Ascending aorta (tissue), 2 donors: Measurements from ENCODE around the gene MIOS. TPM values are rescaled to one million over a fixed set of nuclear protein-coding genes. Genes with fewer than 3 reads are reported as not detected.
"Not testable (repeated sequence)": the region's sequence is repeated elsewhere in the genome, so short reads cannot be mapped to it uniquely, and the experiment has no call there.

ENCODE experiments used
- DNase-seq, 2 donors: peaks; one replicate each; pipeline ENCODE4 v3.0.0-alpha.2; 2019; ENCODE audit warnings: low spot score in 2 of 2
- H3K27ac ChIP-seq, 2 donors: fragments of 200-600 bp; sonication (generic); one replicate each; pipeline ENCODE4 v1.5.1; 2016 to 2017; ENCODE audit warnings: mild to moderate bottlenecking in 1 of 2
- H3K27me3 ChIP-seq: fragments of 200-600 bp; sonication (generic); one replicate; pipeline ENCODE4 v1.5.1; 2017
- H3K36me3 ChIP-seq, 2 donors: fragments of 200-600 bp; sonication (generic); one replicate each; pipeline ENCODE4 v1.5.1; 2016
- H3K4me1 ChIP-seq, 2 donors: fragments of 200-600 bp; sonication (generic); one replicate each; pipeline ENCODE4 v1.5.1; 2016 to 2017; ENCODE audit warnings: mild to moderate bottlenecking in 1 of 2
- H3K4me3 ChIP-seq, 2 donors: fragments of 200-600 bp; sonication (generic); one replicate each; pipeline ENCODE4 v1.5.1; 2016 to 2017; ENCODE audit warnings: mild to moderate bottlenecking in 1 of 2
- H3K9me3 ChIP-seq, 2 donors: fragments of 200-600 bp; sonication (generic); one replicate each; pipeline ENCODE4 v1.5.1; 2016
- intact Hi-C: fragments of 100-400 bp; cut with DNase I; formaldehyde crosslinking; loops from one replicate; pipeline ENCODE4 v1.15.1; 2023
- total RNA-seq: library from RNA; depleted of rRNA; stranded (reverse); fragments of >200 nt; gene quantifications from one replicate; pipeline ENCODE4 v1.1.0, GENCODE V29; 2016
- TF ChIP-seq, protein P1 (sequence below), 3 experiments: fragments of 200-600 bp in 2 of 3; fragments of 450-650 bp in 1 of 3; sonication (generic) in 2 of 3; IDR thresholded peaks; one replicate each; pipeline ENCODE4 v1.5.1; 2016 to 2019; ENCODE audit warnings: antibody characterized with exemption in 3 of 3, mild to moderate bottlenecking in 1 of 3, moderate library complexity in 1 of 3

Gene MIOS
- total RNA-seq, 1 donor from 2014 or later: 14.6 TPM

DNA sequence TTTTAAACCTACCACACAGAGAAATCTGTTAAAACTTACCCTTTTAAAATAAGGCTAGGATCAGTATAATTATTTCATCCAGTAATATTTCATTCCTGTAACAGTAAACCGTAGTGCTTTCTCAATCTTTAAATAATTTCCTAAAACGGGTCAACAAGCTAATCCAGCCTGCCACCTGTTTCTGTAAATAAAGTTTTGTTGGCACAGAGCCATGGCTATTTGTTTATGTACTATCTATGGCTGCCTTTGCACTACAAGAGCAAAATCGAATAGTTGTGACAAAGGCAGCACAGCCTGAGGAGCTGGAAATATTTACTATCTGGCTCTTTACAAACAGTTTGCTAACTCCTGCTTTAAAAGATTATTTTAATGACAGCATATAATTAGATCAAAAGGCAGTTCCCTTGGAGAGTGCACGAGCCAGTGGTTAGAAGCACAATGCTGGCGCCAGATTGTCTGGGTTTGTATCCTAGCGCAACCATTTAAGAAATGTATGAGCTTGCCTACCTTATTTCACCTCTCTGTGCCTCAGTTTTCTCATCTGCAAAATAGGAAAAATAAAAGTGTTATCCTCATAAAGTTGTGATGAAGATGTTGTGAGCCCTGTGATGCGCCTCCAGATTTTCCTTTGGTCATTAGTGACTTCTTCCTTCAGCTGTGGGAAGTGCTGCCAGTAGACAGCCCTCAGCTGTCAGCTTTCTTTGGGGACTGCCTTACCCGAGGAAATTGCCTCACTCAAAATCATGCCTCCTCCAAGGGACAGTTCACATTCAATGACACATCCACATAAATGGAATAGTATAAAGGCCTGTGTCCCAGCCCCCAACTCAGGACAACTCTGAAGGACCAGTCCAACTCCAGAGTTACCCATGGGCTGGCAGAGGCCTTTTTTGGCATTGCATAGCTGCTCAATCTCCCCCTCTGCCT, 11.8 kb upstream of the MIOS start:
- intact Hi-C loops: no loop called here
- no peak for DNase-seq
- no peak overlapping the region for H3K4me3 ChIP-seq

DNA sequence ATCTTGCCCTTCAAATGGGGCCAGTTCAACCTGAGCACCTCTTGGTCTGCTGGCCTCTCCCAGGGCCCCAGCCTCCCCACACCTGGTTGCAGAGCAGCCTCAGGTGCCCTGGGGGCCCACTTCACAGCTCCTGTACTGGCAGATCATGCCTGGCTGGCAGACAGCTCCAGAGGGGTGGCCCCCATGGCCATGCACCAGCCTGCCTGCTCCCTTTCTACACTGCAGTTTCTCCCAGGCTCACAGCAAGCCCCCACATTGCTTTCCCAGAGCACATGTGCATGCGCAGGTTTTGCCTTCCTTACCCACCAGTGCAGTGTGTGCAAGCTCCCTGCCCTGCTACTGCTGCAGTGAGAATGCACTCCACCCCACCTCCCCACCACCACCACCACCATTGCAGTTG, 9.8 kb upstream of the MIOS start:
- TF ChIP-seq, protein P1, sequence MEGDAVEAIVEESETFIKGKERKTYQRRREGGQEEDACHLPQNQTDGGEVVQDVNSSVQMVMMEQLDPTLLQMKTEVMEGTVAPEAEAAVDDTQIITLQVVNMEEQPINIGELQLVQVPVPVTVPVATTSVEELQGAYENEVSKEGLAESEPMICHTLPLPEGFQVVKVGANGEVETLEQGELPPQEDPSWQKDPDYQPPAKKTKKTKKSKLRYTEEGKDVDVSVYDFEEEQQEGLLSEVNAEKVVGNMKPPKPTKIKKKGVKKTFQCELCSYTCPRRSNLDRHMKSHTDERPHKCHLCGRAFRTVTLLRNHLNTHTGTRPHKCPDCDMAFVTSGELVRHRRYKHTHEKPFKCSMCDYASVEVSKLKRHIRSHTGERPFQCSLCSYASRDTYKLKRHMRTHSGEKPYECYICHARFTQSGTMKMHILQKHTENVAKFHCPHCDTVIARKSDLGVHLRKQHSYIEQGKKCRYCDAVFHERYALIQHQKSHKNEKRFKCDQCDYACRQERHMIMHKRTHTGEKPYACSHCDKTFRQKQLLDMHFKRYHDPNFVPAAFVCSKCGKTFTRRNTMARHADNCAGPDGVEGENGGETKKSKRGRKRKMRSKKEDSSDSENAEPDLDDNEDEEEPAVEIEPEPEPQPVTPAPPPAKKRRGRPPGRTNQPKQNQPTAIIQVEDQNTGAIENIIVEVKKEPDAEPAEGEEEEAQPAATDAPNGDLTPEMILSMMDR (IDR thresholded peaks at IDR 0.05): no peak
- DNase-seq: no peak

More for the DNA sequence above, 11.8 kb upstream of the MIOS start:
- no peak overlapping the region for H3K27ac ChIP-seq
- H3K9me3 ChIP-seq: no peaks in the 10 kb centered on the region
- H3K4me1 ChIP-seq: no peaks in the 10 kb centered on the region
- TF ChIP-seq, protein P1 (IDR thresholded peaks at IDR 0.05): no peak
- no peaks in the 10 kb centered on the region for H3K27me3 ChIP-seq
- no peaks in the 10 kb centered on the region for H3K36me3 ChIP-seq

DNA sequence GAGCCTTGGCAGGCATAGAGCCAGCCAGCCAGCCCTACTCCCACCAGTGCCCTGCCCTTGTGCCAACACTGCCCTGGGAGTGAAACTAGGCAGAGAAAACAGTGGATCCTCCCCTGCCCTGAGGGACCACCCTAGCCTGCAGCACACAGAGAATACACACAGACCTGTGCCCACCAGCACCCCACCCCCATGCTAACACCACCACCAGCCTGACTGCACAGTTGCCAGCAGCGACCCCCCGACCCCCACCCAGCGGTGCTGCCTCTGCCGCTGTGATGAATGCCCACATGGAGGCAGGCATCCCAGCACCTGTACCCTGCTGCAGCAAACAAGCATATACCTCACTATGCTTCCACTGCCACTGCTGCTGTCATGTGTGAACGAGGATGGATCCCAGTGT, 9.4 kb upstream of the MIOS start:
- Histone ChIP-seq H3K9me3 (no peaks in the 10 kb centered on the region), H3K36me3 (no peaks in the 10 kb centered on the region), H3K4me3 (no peak overlapping the region), H3K4me1 (no peaks in the 10 kb centered on the region), H3K27me3 (no peaks in the 10 kb centered on the region), H3K27ac (no peak overlapping the region)
- TF ChIP-seq, protein P1 (IDR thresholded peaks at IDR 0.05): no peak
- intact Hi-C loops: no loop called here
- no peak for DNase-seq

More for the DNA sequence above, 9.8 kb upstream of the MIOS start:
- Histone ChIP-seq H3K27ac (no peak overlapping the region), H3K9me3 (no peaks in the 10 kb centered on the region), H3K4me3 (no peak overlapping the region), H3K27me3 (no peaks in the 10 kb centered on the region), H3K36me3 (no peaks in the 10 kb centered on the region), H3K4me1 (no peaks in the 10 kb centered on the region)
- intact Hi-C loops: no loop called here

DNA sequence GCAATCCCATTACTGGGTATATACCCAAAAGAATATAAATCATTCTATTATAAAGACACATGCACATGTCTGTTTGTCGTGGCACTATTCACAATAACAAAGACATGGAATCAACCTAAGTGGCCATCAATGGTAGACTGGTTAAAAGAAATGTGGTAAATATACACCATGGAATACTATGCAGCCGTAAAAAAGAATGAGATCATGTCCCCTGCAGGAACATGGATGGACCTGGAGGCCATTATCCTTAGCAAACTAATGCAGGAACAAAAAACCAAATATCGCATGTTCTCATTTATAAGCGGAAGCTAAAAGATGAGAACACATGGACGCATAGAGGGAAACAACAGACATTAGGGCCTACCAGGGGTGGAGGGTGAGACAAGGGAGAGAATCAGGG, 5.1 kb upstream of the MIOS start:
- not testable (repeated sequence) for H3K27me3 ChIP-seq, H3K36me3 ChIP-seq, H3K9me3 ChIP-seq, H3K4me3 ChIP-seq, H3K27ac ChIP-seq, H3K4me1 ChIP-seq, DNase-seq
- intact Hi-C loops: loop anchor here (10.0 kb wide), 2 partner anchors 457 to 857 kb away; partner anchors contain the start of gene ZNF12

DNA sequence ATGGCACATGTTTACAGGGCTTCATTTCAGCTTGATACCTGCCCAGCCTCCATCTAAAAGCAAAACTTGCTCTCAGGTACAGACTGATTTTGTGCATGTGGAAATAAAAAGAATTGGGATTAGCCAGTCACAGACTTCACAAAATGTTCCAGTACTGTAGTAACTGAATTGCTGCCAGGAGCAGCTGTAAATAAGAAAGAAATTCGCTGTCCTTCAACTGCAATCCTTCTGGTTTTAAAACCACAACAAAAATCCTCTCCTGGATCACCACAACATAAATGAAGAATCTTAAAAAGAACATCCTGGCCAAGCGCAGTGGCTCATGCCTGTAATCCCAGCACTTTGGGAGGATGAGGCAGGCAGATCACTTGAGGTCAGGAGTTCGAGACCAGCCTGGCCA, 3.9 kb upstream of the MIOS start:
- intact Hi-C loops: loop anchor here (10.0 kb wide), 2 partner anchors 458 to 858 kb away; partner anchors contain the start of gene ZNF12

DNA sequence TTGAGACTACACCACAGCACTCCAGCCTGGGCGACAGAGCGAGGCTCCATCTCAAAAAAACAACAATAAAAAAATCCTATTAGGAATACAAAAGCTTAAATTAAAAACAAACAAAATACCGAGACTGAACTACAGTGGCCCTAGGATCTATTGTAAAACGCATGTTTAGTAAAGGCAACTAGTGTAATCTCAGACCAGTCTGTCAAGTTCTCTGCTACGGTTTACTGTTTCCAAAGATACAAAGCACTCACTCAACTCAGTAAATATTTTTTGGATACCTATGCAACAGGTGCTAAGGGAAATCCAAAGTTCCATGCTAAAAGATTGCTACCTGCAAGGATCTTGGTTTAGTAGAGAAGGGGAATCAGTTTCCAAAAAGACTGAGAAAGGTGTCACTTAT, 3.4 kb upstream of the MIOS start:
- H3K9me3 ChIP-seq: no peaks in the 10 kb centered on the region
- H3K36me3 ChIP-seq: no peaks in the 10 kb centered on the region
- TF ChIP-seq, protein P1 (IDR thresholded peaks at IDR 0.05): no peak
- no peaks in the 10 kb centered on the region for H3K27me3 ChIP-seq
- DNase-seq: no peak
- H3K4me3 ChIP-seq: no peak overlapping the region
- no peak overlapping the region for H3K27ac ChIP-seq
- peaks cover 4 to 6% of the 10 kb centered on the region in 2 donors for H3K4me1 ChIP-seq
- intact Hi-C loops: loop anchor here (10.0 kb wide), 2 partner anchors 458 to 858 kb away; partner anchors contain the start of gene ZNF12

More for the DNA sequence above, 3.9 kb upstream of the MIOS start:
- H3K27me3 ChIP-seq: no peaks in the 10 kb centered on the region
- no peak overlapping the region for H3K27ac ChIP-seq
- H3K9me3 ChIP-seq: no peaks in the 10 kb centered on the region
- H3K4me1 ChIP-seq: peaks cover 0 to 1% of the 10 kb centered on the region in 2 donors
- TF ChIP-seq, protein P1 (IDR thresholded peaks at IDR 0.05): no peak
- H3K36me3 ChIP-seq: no peaks in the 10 kb centered on the region
- H3K4me3 ChIP-seq: no peak overlapping the region
- DNase-seq: no peak
